OCI-LY7 (cell line): ENCODE results near the gene MIB2. TPM values are rescaled to one million over a fixed set of nuclear protein-coding genes. Genes with fewer than 3 reads are reported as not detected.

Source experiments
- BruUV-seq: library from RNA; stranded (reverse); fragments of 400-500 nt; replicated peaks from 2 replicates; lab custom pipeline; 2021; lab: Mats Ljungman, UMichigan
- CTCF ChIA-PET: fragments of 300-600 bp; sonication (Branson Sonifier 250); formaldehyde crosslinking; loops from one replicate; lab custom pipeline; 2022; ENCODE audit warnings: antibody characterized with exemption; ENCODE audit not compliant: unreplicated experiment; lab: Charles Lee
- POLR2A ChIA-PET: fragments of 300-600 bp; sonication (Branson Sonifier 250); formaldehyde crosslinking; loops from one replicate; lab custom pipeline; 2022; ENCODE audit warnings: antibody characterized with exemption; lab: Charles Lee
- DNase-seq: peaks from one replicate; pipeline ENCODE4 v3.0.0-alpha.2; 2015; ENCODE audit warnings: low spot score
- H2AFZ ChIP-seq: fragments of 200-600 bp; sonication (generic), shearing (Covaris generic); 2 replicates; pipeline ENCODE4 v1.6.1; 2014; ENCODE audit warnings: mild to moderate bottlenecking, antibody characterized with exemption, low read length, moderate library complexity
- H3K27ac ChIP-seq: fragments of 200-600 bp; sonication (generic); 2 replicates; pipeline ENCODE4 v1.5.1; 2014; ENCODE audit warnings: mixed run types, low read depth, mild to moderate bottlenecking, moderate library complexity, low read length, inconsistent platforms; ENCODE audit not compliant: poor library complexity, severe bottlenecking
- H3K36me3 ChIP-seq: fragments of 200-600 bp; sonication (generic); 2 replicates; pipeline ENCODE4 v1.6.1; 2014; ENCODE audit warnings: mild to moderate bottlenecking, antibody characterized with exemption, low read length, moderate library complexity, mixed read lengths; ENCODE audit not compliant: insufficient read depth
- H3K4me1 ChIP-seq: fragments of 200-600 bp; sonication (generic); 2 replicates; pipeline ENCODE4 v1.5.1; 2014; ENCODE audit warnings: mild to moderate bottlenecking, low read length; ENCODE audit not compliant: insufficient read depth, poor library complexity, severe bottlenecking
- H3K4me2 ChIP-seq: fragments of 200-600 bp; sonication (generic); 2 replicates; pipeline ENCODE4 v1.6.1; 2014; ENCODE audit warnings: mild to moderate bottlenecking, low read length
- H3K4me3 ChIP-seq: fragments of 200-600 bp; sonication (generic); 2 replicates; pipeline ENCODE4 v1.5.1; 2014; ENCODE audit warnings: mild to moderate bottlenecking, low read depth, low read length; ENCODE audit not compliant: poor library complexity, severe bottlenecking
- H3K79me2 ChIP-seq: fragments of 200-600 bp; sonication (generic); 2 replicates; pipeline ENCODE4 v1.6.1; 2016; ENCODE audit warnings: low read depth, mild to moderate bottlenecking, low read length, moderate library complexity, mixed read lengths; ENCODE audit not compliant: insufficient read depth
- H3K9me2 ChIP-seq: fragments of 200-600 bp; sonication (generic); 2 replicates; pipeline ENCODE4 v1.6.1; 2016; ENCODE audit warnings: mild to moderate bottlenecking, low read length, mixed read lengths; ENCODE audit not compliant: insufficient read depth
- H3K9me3 ChIP-seq: fragments of 200-600 bp; sonication (generic); 2 replicates; pipeline ENCODE4 v1.6.1; 2014; ENCODE audit warnings: mild to moderate bottlenecking, mixed run types, low read length, mixed read lengths
- H4K20me1 ChIP-seq: fragments of 200-600 bp; sonication (generic); 2 replicates; pipeline ENCODE4 v1.6.1; 2014; ENCODE audit warnings: mild to moderate bottlenecking, antibody characterized with exemption, low read length, moderate library complexity, mixed read lengths; ENCODE audit not compliant: insufficient read depth
- CTCF ChIP-seq: fragments of 200-600 bp; sonication (generic); conservative IDR thresholded peaks from 2 replicates; pipeline ENCODE4 v1.5.1; 2014; ENCODE audit warnings: mild to moderate bottlenecking, antibody characterized with exemption, low read length, moderate library complexity, mixed read lengths
- EZH2phosphoT487 ChIP-seq: fragments of 200-600 bp; sonication (generic); IDR thresholded peaks from 2 replicates; pipeline ENCODE4 v1.6.1; 2018; ENCODE audit warnings: low read depth, borderline replicate concordance, mild to moderate bottlenecking, mixed run types, antibody characterized with exemption, low read length, moderate library complexity, mixed read lengths
- intact Hi-C: fragments of 100-400 bp; cut with micrococcal nuclease; formaldehyde crosslinking; loops from one replicate; pipeline ENCODE4 v1.10.0; 2022; ENCODE audit not compliant: unreplicated experiment
- total RNA-seq, 2 experiments: library from RNA; depleted of rRNA in 1 of 2; stranded (reverse); fragments of >200 nt in 1 of 2; shearing (Covaris generic) in 1 of 2; gene quantifications; 2 replicates each; pipeline ENCODE4 v1.2.3, GENCODE V29; 2014 to 2022

Gene MIB2
- total RNA-seq, 2 experiments from 2014 or later: 54.0 to 64.9 TPM

DNA sequence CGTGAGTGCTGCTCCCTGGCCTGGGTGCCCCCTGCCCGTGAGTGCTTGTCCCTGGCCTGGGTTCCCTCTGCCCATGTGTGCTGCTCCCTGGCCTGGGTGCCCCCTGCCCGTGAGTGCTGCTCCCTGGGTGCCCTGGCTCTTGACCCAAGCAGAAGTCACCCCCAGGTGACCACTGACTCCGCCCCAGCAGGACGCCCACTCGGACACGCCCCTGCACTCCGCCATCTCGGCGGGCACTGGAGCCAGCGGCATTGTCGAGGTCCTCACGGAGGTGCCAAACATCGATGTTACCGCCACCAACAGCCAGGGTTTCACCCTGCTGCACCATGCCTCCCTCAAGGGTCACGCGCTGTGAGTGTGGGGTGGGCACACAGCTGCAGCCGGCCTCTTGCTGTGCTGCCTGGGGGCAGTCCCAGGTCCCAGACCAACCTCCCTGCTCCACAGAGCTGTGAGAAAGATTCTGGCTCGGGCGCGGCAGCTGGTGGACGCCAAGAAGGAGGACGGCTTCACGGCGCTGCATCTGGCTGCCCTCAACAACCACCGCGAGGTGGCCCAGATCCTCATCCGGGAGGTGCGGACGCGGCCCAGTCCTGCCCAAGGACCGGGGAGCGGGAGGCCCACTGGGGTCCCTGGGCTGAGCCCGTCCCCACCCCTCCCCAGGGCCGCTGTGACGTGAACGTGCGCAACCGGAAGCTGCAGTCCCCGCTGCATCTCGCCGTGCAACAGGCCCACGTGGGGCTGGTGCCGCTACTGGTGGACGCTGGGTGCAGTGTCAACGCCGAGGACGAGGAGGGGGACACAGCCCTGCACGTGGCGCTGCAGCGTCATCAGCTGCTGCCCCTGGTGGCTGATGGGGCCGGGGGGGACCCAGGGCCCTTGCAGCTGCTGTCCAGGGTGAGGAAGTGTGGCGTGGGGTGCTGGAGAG is 12.8 kb downstream of the MIB2 start:
- Histone ChIP-seq H3K4me1 (peaks cover 30% of the 10 kb centered on the region), H3K79me2 (no peaks in the 10 kb centered on the region), H3K9me2 (no peaks in the 10 kb centered on the region), H2AFZ (no peak overlapping the region), H3K4me2 (peak overlapping the region; percentile 62), H3K27ac (no peak overlapping the region), H4K20me1 (no peaks in the 10 kb centered on the region), H3K4me3 (peak overlapping the region; percentile 66), H3K36me3 (no peaks in the 10 kb centered on the region), H3K9me3 (no peaks in the 10 kb centered on the region)
- POLR2A ChIA-PET: no interaction called here
- peak; percentile 1 for DNase-seq
- CTCF ChIA-PET: interaction anchor here (0.8 kb wide), 1 partner anchor 49 kb away, joined by 3 read pairs; no protein-coding TSS in a partner anchor
- intact Hi-C loops: no loop called here
- no TSS peak for BruUV-seq
- TF ChIP-seq CTCF: 0 out of 2 replicates have a peak, but pooled peaks have one; percentile 24
- TF ChIP-seq EZH2phosphoT487: no peak

DNA sequence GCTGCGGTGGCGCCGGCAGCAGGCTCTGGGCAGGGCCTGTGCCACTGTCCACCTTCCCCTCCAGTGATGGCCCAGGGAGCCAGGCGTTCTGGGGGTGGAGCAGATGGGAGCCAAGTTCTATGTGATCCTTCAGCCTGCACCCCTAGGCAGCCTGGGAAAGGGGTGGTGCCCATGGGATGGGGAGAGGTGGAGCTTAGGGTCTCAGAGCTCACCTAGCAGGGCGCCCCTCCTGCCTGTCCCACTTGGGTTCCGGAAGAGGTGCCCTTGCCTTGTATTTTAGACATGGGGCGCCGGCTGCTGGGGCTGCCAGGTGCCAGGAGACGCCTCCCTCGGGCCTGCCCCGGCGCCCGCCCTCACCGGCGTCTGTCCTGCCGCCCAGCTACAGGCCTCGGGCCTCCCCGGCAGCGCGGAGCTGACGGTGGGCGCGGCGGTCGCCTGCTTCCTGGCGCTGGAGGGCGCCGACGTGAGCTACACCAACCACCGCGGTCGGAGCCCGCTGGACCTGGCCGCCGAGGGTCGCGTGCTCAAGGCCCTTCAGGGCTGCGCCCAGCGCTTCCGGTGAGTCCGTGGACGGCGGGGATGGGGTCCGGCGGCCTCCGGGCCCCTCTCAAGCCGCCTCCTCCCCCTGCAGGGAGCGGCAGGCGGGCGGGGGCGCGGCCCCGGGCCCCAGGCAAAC is 13.6 kb downstream of the MIB2 start:
- Histone ChIP-seq H4K20me1 (no peaks in the 10 kb centered on the region), H2AFZ (no peak overlapping the region), H3K9me2 (no peaks in the 10 kb centered on the region), H3K4me3 (peak overlapping the region; percentile 66), H3K27ac (peak overlapping the region; percentile 77), H3K4me2 (peak overlapping the region; percentile 62), H3K9me3 (no peaks in the 10 kb centered on the region), H3K79me2 (no peaks in the 10 kb centered on the region), H3K36me3 (no peaks in the 10 kb centered on the region), H3K4me1 (peaks cover 30% of the 10 kb centered on the region)
- ChIA-PET POLR2A (interaction anchor here (0.8 kb wide), 1 partner anchor 13 kb away, joined by 3 read pairs; the partner anchor contains the start of gene MIB2), CTCF (interaction anchor here (0.8 kb wide), 1 partner anchor 50 kb away, joined by 3 read pairs; no protein-coding TSS in a partner anchor)
- BruUV-seq: TSS peak; percentile 65
- TF ChIP-seq EZH2phosphoT487: no peak
- no peak for TF ChIP-seq CTCF
- intact Hi-C loops: no loop called here
- DNase-seq: peak; percentile 51
